Hepatocyte (in vitro differentiated cells): ENCODE measurements around the gene CDK15. TPM values are rescaled to one million over a fixed set of nuclear protein-coding genes. Genes with fewer than 3 reads are reported as not detected.
A peak's percentile ranks its signal among the peaks of the same experiment; 100 is the strongest.

Experiments
- DNase-seq: peaks from one replicate; pipeline ENCODE4 v3.0.0-alpha.2; 2016; ENCODE audit warnings: low spot score
- H2AFZ ChIP-seq: fragments of 200-600 bp; sonication (generic); 2 replicates; pipeline ENCODE4 v1.6.0; 2016; ENCODE audit warnings: antibody characterized with exemption, mild to moderate bottlenecking
- H3K27ac ChIP-seq: fragments of 200-600 bp; sonication (generic); 2 replicates; pipeline ENCODE4 v1.5.1; 2016; ENCODE audit warnings: mild to moderate bottlenecking
- H3K27me3 ChIP-seq: fragments of 200-600 bp; sonication (generic); 2 replicates; pipeline ENCODE4 v1.6.1; 2016
- H3K36me3 ChIP-seq: fragments of 200-600 bp; sonication (generic); replicated peaks from 2 replicates; pipeline ENCODE4 v1.5.1; 2016; ENCODE audit warnings: low read depth; ENCODE audit not compliant: insufficient read depth
- H3K4me1 ChIP-seq: fragments of 200-600 bp; sonication (generic); 2 replicates; pipeline ENCODE4 v1.5.1; 2016; ENCODE audit warnings: mild to moderate bottlenecking, moderate library complexity; ENCODE audit not compliant: insufficient read depth
- H3K4me2 ChIP-seq: fragments of 200-600 bp; sonication (generic); 2 replicates; pipeline ENCODE4 v1.6.0; 2016
- H3K4me3 ChIP-seq: fragments of 200-600 bp; sonication (generic); 2 replicates; pipeline ENCODE4 v1.5.1; 2016; ENCODE audit warnings: mild to moderate bottlenecking
- H3K79me2 ChIP-seq: fragments of 200-600 bp; sonication (generic); 2 replicates; pipeline ENCODE4 v1.6.0; 2017; ENCODE audit warnings: mild to moderate bottlenecking
- H3K9me2 ChIP-seq: fragments of 200-600 bp; sonication (generic); replicated peaks from 2 replicates; pipeline ENCODE4 v1.6.0; 2017; ENCODE audit warnings: mild to moderate bottlenecking; ENCODE audit not compliant: insufficient read depth
- H3K9me3 ChIP-seq: fragments of 200-600 bp; sonication (generic); 2 replicates; pipeline ENCODE4 v1.5.1; 2016; ENCODE audit warnings: low read depth, mild to moderate bottlenecking
- H4K20me1 ChIP-seq: fragments of 200-600 bp; sonication (generic); 2 replicates; pipeline ENCODE4 v1.6.0; 2016; ENCODE audit warnings: mild to moderate bottlenecking; ENCODE audit not compliant: insufficient read depth, poor library complexity, severe bottlenecking
- CTCF ChIP-seq: fragments of 200-600 bp; sonication (generic); IDR thresholded peaks from 2 replicates; pipeline ENCODE4 v1.5.1; 2016; ENCODE audit warnings: antibody characterized with exemption, mild to moderate bottlenecking; ENCODE audit not compliant: poor library complexity
- EZH2 ChIP-seq: fragments of 200-600 bp; sonication (generic); IDR thresholded peaks from 2 replicates; pipeline ENCODE4 v1.6.1; 2016; ENCODE audit warnings: antibody characterized with exemption, mild to moderate bottlenecking, borderline replicate concordance
- EZH2phosphoT487 ChIP-seq: fragments of 200-600 bp; sonication (generic); IDR thresholded peaks from one replicate; pipeline ENCODE4 v1.6.1; 2018; ENCODE audit warnings: antibody characterized with exemption, mild to moderate bottlenecking, low read depth, moderate library complexity; ENCODE audit not compliant: unreplicated experiment, severe bottlenecking
- WGBS: methylation state at CpG from one replicate; pipeline ENCODE4 v1.1.6; 2016; ENCODE audit warnings: low lambda C conversion rate; ENCODE audit errors: missing lambda C conversion rate; 5-methylcytosine and 5-hydroxymethylcytosine counted together
- polyA plus RNA-seq: library from polyadenylated mRNA; unstranded; fragments of >200 nt; fragmentation: Nextera tagmentation; extraction: Ambion mirVana; gene quantifications from 2 replicates; pipeline ENCODE4 v1.2.1, GENCODE V29; 2016
- total RNA-seq: library from RNA; depleted of rRNA; stranded (reverse); fragments of >200 nt; gene quantifications from 2 replicates; pipeline ENCODE4 v1.2.3, GENCODE V29; 2014

The CDK15 gene
- total and polyA plus RNA-seq, 2 experiments from 2014 or later = 0.17 to 4.0 TPM

DNA sequence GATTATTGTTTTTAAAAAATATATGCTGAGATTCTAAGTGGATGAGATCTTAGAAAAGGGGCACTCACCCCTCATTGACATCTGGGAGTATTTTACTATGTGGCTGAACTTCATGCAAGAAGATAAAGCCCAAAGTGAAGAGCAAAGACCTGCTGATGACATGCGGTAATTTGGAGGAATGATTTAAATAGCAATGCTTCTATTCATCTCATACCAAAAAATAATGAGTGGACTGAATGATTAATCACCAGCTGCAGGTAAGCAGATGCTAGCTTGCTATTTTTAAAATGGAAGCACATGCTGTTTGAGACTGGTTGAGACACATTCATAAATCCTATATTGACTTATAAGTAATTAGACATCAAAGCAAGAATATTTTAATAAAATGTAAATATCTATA lies 12.7 kb upstream of the CDK15 start:
- Histone ChIP-seq H3K79me2 (no peaks in the 10 kb centered on the region), H3K27ac (no peak overlapping the region), H2AFZ (no peak overlapping the region), H3K36me3 (no peaks in the 10 kb centered on the region), H3K27me3 (no peaks in the 10 kb centered on the region), H3K4me3 (no peak overlapping the region), H3K4me2 (no peak overlapping the region), H4K20me1 (no peaks in the 10 kb centered on the region), H3K4me1 (no peaks in the 10 kb centered on the region), H3K9me2 (no peaks in the 10 kb centered on the region), H3K9me3 (no peaks in the 10 kb centered on the region)
- DNase-seq = no peak
- TF ChIP-seq EZH2phosphoT487 (no peak), EZH2 (no peak), CTCF (no peak)
- WGBS = 90% methylated on average over 1 of the region's 1 CpG

GRCh38 chr2:201794294-201794693 lies 12.0 kb upstream of the CDK15 start:
- 86% methylated on average over 6 of the region's 6 CpGs for WGBS

DNA sequence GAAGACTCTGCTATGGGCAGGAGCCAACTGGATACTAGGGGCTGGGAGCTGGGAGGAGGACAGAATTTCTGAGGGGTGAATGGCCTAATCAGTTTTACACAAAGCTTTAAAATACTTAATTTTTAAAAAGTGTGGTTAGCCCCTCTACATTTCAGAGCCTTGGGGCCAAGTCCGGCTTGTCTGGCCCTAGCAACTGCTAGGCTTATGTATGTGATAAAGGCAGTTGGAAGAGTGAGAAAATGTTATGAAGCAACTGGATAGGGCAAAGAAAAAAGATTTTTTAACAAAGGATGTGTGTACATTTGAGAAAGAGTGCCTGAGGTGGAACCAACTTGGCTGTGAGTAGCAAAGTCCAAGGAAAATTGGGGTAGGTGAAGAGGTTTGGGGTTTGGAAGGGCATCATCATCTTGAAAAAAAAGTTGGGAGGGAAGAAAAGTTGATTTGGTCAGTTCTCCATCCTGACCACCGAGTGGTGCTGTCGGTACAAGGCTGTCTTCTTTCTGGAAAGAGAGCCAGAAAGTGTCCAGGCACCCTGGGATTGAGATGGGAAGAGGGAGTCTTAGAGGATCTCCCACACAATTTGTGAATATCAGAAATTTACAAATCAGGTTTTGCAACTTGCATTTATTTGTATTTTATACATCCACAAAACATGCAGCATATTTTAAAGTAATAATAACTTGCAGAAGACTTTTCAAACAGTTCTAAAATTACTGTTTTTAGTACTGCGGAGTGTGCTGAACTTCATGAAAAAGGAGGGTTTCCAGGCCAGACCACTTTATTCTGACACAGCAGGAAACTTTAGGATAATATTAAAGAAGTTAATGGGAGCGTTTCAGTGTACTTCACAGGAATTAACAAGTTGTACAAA lies 10.5 kb upstream of the CDK15 start:
- H3K27ac ChIP-seq = no peak overlapping the region
- 33% methylated on average over 5 of the region's 5 CpGs for WGBS
- no peaks in the 10 kb centered on the region for H3K27me3 ChIP-seq
- no peaks in the 10 kb centered on the region for H3K4me1 ChIP-seq
- H3K79me2 ChIP-seq = no peaks in the 10 kb centered on the region
- H3K4me2 ChIP-seq = no peak overlapping the region
- TF ChIP-seq EZH2phosphoT487 (no peak), EZH2 (no peak), CTCF (peak; percentile 84)
- no peaks in the 10 kb centered on the region for H3K36me3 ChIP-seq
- H2AFZ ChIP-seq = no peak overlapping the region
- H3K4me3 ChIP-seq = no peak overlapping the region
- no peaks in the 10 kb centered on the region for H3K9me2 ChIP-seq
- DNase-seq = peak; percentile 53
- H3K9me3 ChIP-seq = no peaks in the 10 kb centered on the region
- H4K20me1 ChIP-seq = no peaks in the 10 kb centered on the region

More at GRCh38 chr2:201794294-201794693, 12.0 kb upstream of the CDK15 start:
- no peaks in the 10 kb centered on the region for H3K9me3 ChIP-seq
- H2AFZ ChIP-seq = no peak overlapping the region
- H3K27ac ChIP-seq = no peak overlapping the region
- H3K27me3 ChIP-seq = no peaks in the 10 kb centered on the region
- H4K20me1 ChIP-seq = no peaks in the 10 kb centered on the region
- no peak overlapping the region for H3K4me3 ChIP-seq
- no peaks in the 10 kb centered on the region for H3K9me2 ChIP-seq
- no peak overlapping the region for H3K4me2 ChIP-seq
- no peaks in the 10 kb centered on the region for H3K79me2 ChIP-seq
- H3K36me3 ChIP-seq = no peaks in the 10 kb centered on the region
- H3K4me1 ChIP-seq = no peaks in the 10 kb centered on the region
- TF ChIP-seq EZH2 (no peak), EZH2phosphoT487 (no peak), CTCF (no peak)
- no peak for DNase-seq
